Keratinocyte (primary cell): ENCODE measurements around the gene TRNAU1AP. TPM values are rescaled to one million over a fixed set of nuclear protein-coding genes. Genes with fewer than 3 reads are reported as not detected.

ENCODE experiments used
- DNase-seq: peaks from one replicate; pipeline ENCODE4 v3.0.0-alpha.2; 2011; ENCODE audit warnings: low read depth, missing footprints, low spot score
- FAIRE-seq: peaks from 2 replicates; lab custom pipeline; 2011; peaks lifted over from hg19 to GRCh38; lab: Jason Lieb, UNC
- H2AFZ ChIP-seq: 2 replicates; pipeline ENCODE4 v1.6.0; 2012; ENCODE audit warnings: low read length, control low read depth, inconsistent platforms; ENCODE audit not compliant: control insufficient read depth
- H3K27ac ChIP-seq: 2 replicates; pipeline ENCODE4 v1.5.1; 2011; ENCODE audit warnings: low read length; ENCODE audit not compliant: control insufficient read depth, insufficient read depth
- H3K27me3 ChIP-seq: 3 replicates; pipeline ENCODE4 v1.6.0; 2011; ENCODE audit warnings: low read length; ENCODE audit not compliant: control insufficient read depth, insufficient read depth; ENCODE audit errors: extremely low read depth
- H3K36me3 ChIP-seq, 2 experiments: 2 replicates in 1 of 2; 3 replicates in 1 of 2; pipeline ENCODE4 v1.5.1; 2011; ENCODE audit warnings: low read length in 2 of 2, mild to moderate bottlenecking in 1 of 2; ENCODE audit not compliant: control insufficient read depth in 2 of 2, insufficient read depth in 2 of 2; ENCODE audit errors: extremely low read depth in 1 of 2
- H3K4me1 ChIP-seq: 3 replicates; pipeline ENCODE4 v1.5.1; 2011; ENCODE audit warnings: low read length; ENCODE audit not compliant: control insufficient read depth, insufficient read depth; ENCODE audit errors: extremely low read depth
- H3K4me2 ChIP-seq: 3 replicates; pipeline ENCODE4 v1.6.0; 2011; ENCODE audit warnings: low read depth, low read length; ENCODE audit not compliant: control insufficient read depth, insufficient read depth; ENCODE audit errors: extremely low read depth
- H3K4me3 ChIP-seq, 3 experiments: fragments of 200-600 bp in 1 of 3; sonication (generic) in 1 of 3; 2 replicates in 2 of 3; 3 replicates in 1 of 3; pipeline ENCODE4 v1.5.1; 2011 to 2016; ENCODE audit warnings: low read length in 3 of 3, mild to moderate bottlenecking in 3 of 3, control low read depth in 2 of 3, inconsistent platforms in 1 of 3, low read depth in 1 of 3, mixed read lengths in 1 of 3, mixed run types in 1 of 3, moderate library complexity in 1 of 3; ENCODE audit not compliant: control insufficient read depth in 2 of 3, insufficient read depth in 2 of 3; ENCODE audit errors: extremely low read depth in 1 of 3
- H3K79me2 ChIP-seq: 2 replicates; pipeline ENCODE4 v1.6.0; 2012; ENCODE audit warnings: low read length; ENCODE audit not compliant: control insufficient read depth, insufficient read depth
- H3K9ac ChIP-seq: 3 replicates; pipeline ENCODE4 v1.6.0; 2011; ENCODE audit warnings: low read length; ENCODE audit not compliant: control insufficient read depth, insufficient read depth; ENCODE audit errors: extremely low read depth
- H3K9me1 ChIP-seq: 3 replicates; pipeline ENCODE4 v1.6.0; 2011; ENCODE audit warnings: low read length; ENCODE audit not compliant: control insufficient read depth, insufficient read depth; ENCODE audit errors: extremely low read depth
- H3K9me3 ChIP-seq: 2 replicates; pipeline ENCODE4 v1.5.1; 2012; ENCODE audit warnings: low read depth, low read length; ENCODE audit not compliant: control insufficient read depth
- H4K20me1 ChIP-seq: 3 replicates; pipeline ENCODE4 v1.6.0; 2011; ENCODE audit warnings: low read length; ENCODE audit not compliant: control insufficient read depth, insufficient read depth; ENCODE audit errors: extremely low read depth
- EZH2 ChIP-seq: IDR thresholded peaks from one replicate; pipeline ENCODE4 v1.6.1; 2012; ENCODE audit warnings: inconsistent platforms, mild to moderate bottlenecking, low read length, moderate library complexity
- dilution Hi-C: fragments of 300-500 bp; cut with MboI; formaldehyde crosslinking; loops from one replicate; pipeline ENCODE4 v1.7.0; 2020; ENCODE audit warnings: low sequenced_read_pairs; ENCODE audit not compliant: extremely low pct_ligation_motif_present
- polyA plus RNA-seq, 5 experiments: library from polyadenylated mRNA; depleted of rRNA in 3 of 5; stranded (reverse) in 3 of 5; stranded (forward) in 1 of 5; unstranded in 1 of 5; fragments of >200 nt; gene quantifications; 1 replicate in 1 of 5; 2 replicates in 3 of 5; 3 replicates in 1 of 5; pipeline versions ENCODE4 v1.2.1 to v1.2.3, GENCODE V29; 2011 to 2012; ENCODE audit warnings: missing spikeins in 2 of 5, low read depth in 1 of 5, low replicate concordance in 1 of 5
- TF ChIP-seq, protein P1 (sequence below), 3 experiments: IDR thresholded peaks in 1 of 3; conservative IDR thresholded peaks in 1 of 3; optimal IDR thresholded peaks in 1 of 3; 2 replicates in 2 of 3; 3 replicates in 1 of 3; pipeline versions ENCODE3 to v1.5.1; 2011; ENCODE audit warnings: low read length in 3 of 3, mild to moderate bottlenecking in 3 of 3, moderate library complexity in 2 of 3, control low read depth in 1 of 3, inconsistent platforms in 1 of 3; ENCODE audit not compliant: insufficient read depth in 2 of 3; ENCODE audit errors: extremely low read depth in 1 of 3

The TRNAU1AP gene
- polyA plus RNA-seq, 1 donor (not counting 4 experiments of a cell fraction or from before 2014, with no cell fraction given): 43.5 TPM

DNA sequence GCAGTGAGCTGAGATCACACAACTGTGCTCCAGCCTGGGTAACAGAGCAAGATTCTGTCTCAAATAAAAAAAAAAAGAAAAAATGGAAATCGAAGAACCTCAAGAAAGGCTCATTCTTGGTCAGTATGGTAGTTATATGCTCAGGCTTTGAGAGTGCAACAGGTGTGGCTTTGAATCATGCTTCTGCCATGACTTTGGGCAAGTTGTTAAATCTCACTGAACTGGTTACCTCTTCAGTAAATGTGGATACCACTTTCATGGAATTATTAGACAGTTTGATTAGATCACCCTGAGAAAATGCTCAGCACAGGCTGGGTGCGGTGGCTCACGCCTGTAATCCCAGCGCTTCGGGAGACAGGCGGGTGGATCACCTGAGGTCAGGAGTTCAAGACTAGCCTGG, 12.8 kb downstream of the TRNAU1AP start:
- no peak overlapping the region for H3K4me3 ChIP-seq
- H3K9me3 ChIP-seq: no peaks in the 10 kb centered on the region
- TF ChIP-seq, protein P1, sequence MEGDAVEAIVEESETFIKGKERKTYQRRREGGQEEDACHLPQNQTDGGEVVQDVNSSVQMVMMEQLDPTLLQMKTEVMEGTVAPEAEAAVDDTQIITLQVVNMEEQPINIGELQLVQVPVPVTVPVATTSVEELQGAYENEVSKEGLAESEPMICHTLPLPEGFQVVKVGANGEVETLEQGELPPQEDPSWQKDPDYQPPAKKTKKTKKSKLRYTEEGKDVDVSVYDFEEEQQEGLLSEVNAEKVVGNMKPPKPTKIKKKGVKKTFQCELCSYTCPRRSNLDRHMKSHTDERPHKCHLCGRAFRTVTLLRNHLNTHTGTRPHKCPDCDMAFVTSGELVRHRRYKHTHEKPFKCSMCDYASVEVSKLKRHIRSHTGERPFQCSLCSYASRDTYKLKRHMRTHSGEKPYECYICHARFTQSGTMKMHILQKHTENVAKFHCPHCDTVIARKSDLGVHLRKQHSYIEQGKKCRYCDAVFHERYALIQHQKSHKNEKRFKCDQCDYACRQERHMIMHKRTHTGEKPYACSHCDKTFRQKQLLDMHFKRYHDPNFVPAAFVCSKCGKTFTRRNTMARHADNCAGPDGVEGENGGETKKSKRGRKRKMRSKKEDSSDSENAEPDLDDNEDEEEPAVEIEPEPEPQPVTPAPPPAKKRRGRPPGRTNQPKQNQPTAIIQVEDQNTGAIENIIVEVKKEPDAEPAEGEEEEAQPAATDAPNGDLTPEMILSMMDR (optimal IDR thresholded peaks at IDR 0.05 in 1 of 3, IDR thresholded peaks at IDR 0.05 in 1 of 3, conservative IDR thresholded peaks at IDR 0.05 in 1 of 3; ENCODE audit: extremely low read depth in 1 of 3, insufficient read depth in 2 of 3, low read length in 3 of 3): no peak
- no peak for TF ChIP-seq EZH2
- no peak for DNase-seq
- H3K9ac ChIP-seq: no peak overlapping the region
- H3K27ac ChIP-seq: no peak overlapping the region
- dilution Hi-C loops: no loop called here
- H2AFZ ChIP-seq: no peak overlapping the region
- H3K9me1 ChIP-seq: no peaks in the 10 kb centered on the region
- FAIRE-seq: no peak
- no peak overlapping the region for H3K4me2 ChIP-seq
- H3K27me3 ChIP-seq: no peaks in the 10 kb centered on the region
- no peaks in the 10 kb centered on the region for H4K20me1 ChIP-seq
- H3K79me2 ChIP-seq: no peaks in the 10 kb centered on the region
- H3K4me1 ChIP-seq: no peaks in the 10 kb centered on the region
- H3K36me3 ChIP-seq: peaks cover 29 to 32% of the 10 kb centered on the region in 2 experiments

DNA sequence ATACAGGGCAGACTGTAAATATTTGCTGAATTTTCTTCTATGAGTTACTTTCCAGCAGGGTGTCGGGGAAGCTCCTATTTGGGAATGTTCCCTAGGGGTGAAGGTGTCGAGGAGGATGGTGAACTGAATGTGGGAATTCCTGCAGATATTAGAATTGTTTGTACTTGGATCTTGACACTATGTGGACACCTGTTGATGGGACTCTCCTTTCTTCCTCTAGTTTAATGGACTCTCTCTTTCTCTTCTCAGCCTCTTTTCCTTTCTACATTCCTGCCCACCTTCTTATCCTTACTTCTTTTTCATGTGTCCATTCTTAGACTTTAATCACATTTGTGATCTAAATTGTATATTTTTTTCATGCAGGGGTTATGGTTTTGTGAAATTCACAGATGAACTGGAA, 14.0 kb downstream of the TRNAU1AP start:
- no peak overlapping the region for H3K9ac ChIP-seq
- H3K4me1 ChIP-seq: no peaks in the 10 kb centered on the region
- H4K20me1 ChIP-seq: no peaks in the 10 kb centered on the region
- no peak overlapping the region for H2AFZ ChIP-seq
- FAIRE-seq: no peak
- no peaks in the 10 kb centered on the region for H3K9me3 ChIP-seq
- peaks cover 31 to 32% of the 10 kb centered on the region in 2 experiments for H3K36me3 ChIP-seq
- dilution Hi-C loops: no loop called here
- H3K27ac ChIP-seq: no peak overlapping the region
- H3K4me2 ChIP-seq: no peak overlapping the region
- H3K4me3 ChIP-seq: no peak overlapping the region
- DNase-seq: no peak
- H3K9me1 ChIP-seq: no peaks in the 10 kb centered on the region
- TF ChIP-seq EZH2: no peak
- TF ChIP-seq, protein P1 (optimal IDR thresholded peaks at IDR 0.05 in 1 of 3, IDR thresholded peaks at IDR 0.05 in 1 of 3, conservative IDR thresholded peaks at IDR 0.05 in 1 of 3; ENCODE audit: extremely low read depth in 1 of 3, insufficient read depth in 2 of 3, low read length in 3 of 3): no peak
- H3K79me2 ChIP-seq: no peaks in the 10 kb centered on the region
- H3K27me3 ChIP-seq: no peaks in the 10 kb centered on the region
